ENCODE results near the gene TMEM273.
A peak's percentile ranks its signal among the peaks of the same experiment; 100 is the strongest.

TMEM273 gene

DNA sequence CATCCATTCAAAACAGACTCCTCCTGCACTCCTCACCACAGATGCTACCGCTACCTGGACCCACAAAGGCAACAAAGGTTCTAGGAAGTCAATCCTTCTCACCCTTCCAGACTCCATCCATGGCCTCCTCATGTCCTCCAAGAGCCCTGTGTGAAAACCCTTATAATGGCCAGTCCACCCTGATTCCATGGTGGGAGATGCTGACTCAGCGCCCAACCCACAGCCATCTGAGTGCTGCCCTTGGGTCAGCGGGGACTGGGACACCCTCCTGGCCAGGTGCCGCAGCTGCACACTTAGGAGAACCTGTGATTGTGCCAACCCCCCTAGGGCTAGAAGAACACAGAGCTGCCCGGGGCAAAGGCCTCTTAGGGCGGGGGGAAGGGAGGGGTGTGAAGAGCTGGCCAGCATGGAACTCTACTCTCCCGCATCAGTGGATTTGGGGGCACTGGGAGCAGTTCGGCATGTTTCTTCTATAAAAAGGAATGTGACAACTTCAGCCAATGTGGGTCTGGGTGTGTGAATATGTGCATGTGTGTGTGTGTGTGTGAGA, 25.4 kb downstream of the TMEM273 start:
- Histone ChIP-seq H3K4me2 (ENCODE audit: insufficient read depth, low read length) (no peak overlapping the region), H3K79me2 (ENCODE audit: insufficient read depth, low read length) (no peaks in the 10 kb centered on the region), H3K9ac (ENCODE audit: low read depth, low read length) (no peak overlapping the region), H3K27me3 (ENCODE audit: insufficient read depth, low read length, poor library complexity) (no peaks in the 10 kb centered on the region), H3K4me1 (ENCODE audit: insufficient read depth, low read length) (peaks cover 16% of the 10 kb centered on the region), H3K27ac (ENCODE audit: low read length) (no peak overlapping the region), H3K36me3 (ENCODE audit: insufficient read depth, low read length) (no peaks in the 10 kb centered on the region), H3K9me3 (ENCODE audit: insufficient read depth, low read length, severe bottlenecking) (no peaks in the 10 kb centered on the region), H3K4me3 (ENCODE audit: low read depth in 1 of 2, low read length in 2 of 2) (no peak overlapping the region), H2AFZ (ENCODE audit: low read depth, low read length) (no peak overlapping the region), H4K20me1 (ENCODE audit: insufficient read depth, low read length) (peaks cover under 1% of the 10 kb centered on the region; the same call in 1 of the 2 replicates)
- DNase-seq (no peak), ATAC-seq (ENCODE audit: insufficient read depth, low read depth) (no peak)
- TF ChIP-seq EZH2 (IDR thresholded peaks at IDR 0.05; ENCODE audit: borderline replicate concordance, low read depth, low read length, severe bottlenecking), result no peak
- TF ChIP-seq, protein P1, sequence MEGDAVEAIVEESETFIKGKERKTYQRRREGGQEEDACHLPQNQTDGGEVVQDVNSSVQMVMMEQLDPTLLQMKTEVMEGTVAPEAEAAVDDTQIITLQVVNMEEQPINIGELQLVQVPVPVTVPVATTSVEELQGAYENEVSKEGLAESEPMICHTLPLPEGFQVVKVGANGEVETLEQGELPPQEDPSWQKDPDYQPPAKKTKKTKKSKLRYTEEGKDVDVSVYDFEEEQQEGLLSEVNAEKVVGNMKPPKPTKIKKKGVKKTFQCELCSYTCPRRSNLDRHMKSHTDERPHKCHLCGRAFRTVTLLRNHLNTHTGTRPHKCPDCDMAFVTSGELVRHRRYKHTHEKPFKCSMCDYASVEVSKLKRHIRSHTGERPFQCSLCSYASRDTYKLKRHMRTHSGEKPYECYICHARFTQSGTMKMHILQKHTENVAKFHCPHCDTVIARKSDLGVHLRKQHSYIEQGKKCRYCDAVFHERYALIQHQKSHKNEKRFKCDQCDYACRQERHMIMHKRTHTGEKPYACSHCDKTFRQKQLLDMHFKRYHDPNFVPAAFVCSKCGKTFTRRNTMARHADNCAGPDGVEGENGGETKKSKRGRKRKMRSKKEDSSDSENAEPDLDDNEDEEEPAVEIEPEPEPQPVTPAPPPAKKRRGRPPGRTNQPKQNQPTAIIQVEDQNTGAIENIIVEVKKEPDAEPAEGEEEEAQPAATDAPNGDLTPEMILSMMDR (IDR thresholded peaks at IDR 0.05; ENCODE audit: borderline replicate concordance, extremely low read depth, low read length, poor library complexity, severe bottlenecking), result no peak

GRCh38 chr10:49162063-49162462, 26.1 kb downstream of the TMEM273 start:
- Histone ChIP-seq H3K27me3 (ENCODE audit: insufficient read depth, low read length, poor library complexity) (no peaks in the 10 kb centered on the region), H3K4me2 (ENCODE audit: insufficient read depth, low read length) (no peak overlapping the region), H3K9ac (ENCODE audit: low read depth, low read length) (no peak overlapping the region), H3K36me3 (ENCODE audit: insufficient read depth, low read length) (no peaks in the 10 kb centered on the region), H3K79me2 (ENCODE audit: insufficient read depth, low read length) (no peaks in the 10 kb centered on the region), H3K9me3 (ENCODE audit: insufficient read depth, low read length, severe bottlenecking) (no peaks in the 10 kb centered on the region), H4K20me1 (ENCODE audit: insufficient read depth, low read length) (no peaks in the 10 kb centered on the region; the same call in 1 of the 2 replicates), H3K4me3 (ENCODE audit: low read depth in 1 of 2, low read length in 2 of 2) (no peak overlapping the region), H2AFZ (ENCODE audit: low read depth, low read length) (no peak overlapping the region), H3K27ac (ENCODE audit: low read length) (no peak overlapping the region), H3K4me1 (ENCODE audit: insufficient read depth, low read length) (peaks cover 20% of the 10 kb centered on the region)
- ATAC-seq (ENCODE audit: insufficient read depth, low read depth), result no peak
- no peak for DNase-seq
- TF ChIP-seq, protein P1 (IDR thresholded peaks at IDR 0.05; ENCODE audit: borderline replicate concordance, extremely low read depth, low read length, poor library complexity, severe bottlenecking), result no peak
- no peak for TF ChIP-seq EZH2 (IDR thresholded peaks at IDR 0.05; ENCODE audit: borderline replicate concordance, low read depth, low read length, severe bottlenecking)

GRCh38 chr10:49161411-49161997, 26.7 kb downstream of the TMEM273 start:
- Histone ChIP-seq H3K9ac (ENCODE audit: low read depth, low read length) (no peak overlapping the region), H3K9me3 (ENCODE audit: insufficient read depth, low read length, severe bottlenecking) (no peaks in the 10 kb centered on the region), H2AFZ (ENCODE audit: low read depth, low read length) (no peak overlapping the region), H3K27me3 (ENCODE audit: insufficient read depth, low read length, poor library complexity) (no peaks in the 10 kb centered on the region), H3K27ac (ENCODE audit: low read length) (no peak overlapping the region), H3K4me3 (ENCODE audit: low read depth in 1 of 2, low read length in 2 of 2) (no peak overlapping the region), H4K20me1 (ENCODE audit: insufficient read depth, low read length) (no peaks in the 10 kb centered on the region), H3K4me1 (ENCODE audit: insufficient read depth, low read length) (peaks cover 20% of the 10 kb centered on the region), H3K36me3 (ENCODE audit: insufficient read depth, low read length) (no peaks in the 10 kb centered on the region), H3K79me2 (ENCODE audit: insufficient read depth, low read length) (no peaks in the 10 kb centered on the region), H3K4me2 (ENCODE audit: insufficient read depth, low read length) (no peak overlapping the region)
- DNase-seq, result no peak
- no peak for ATAC-seq (ENCODE audit: insufficient read depth, low read depth)
- TF ChIP-seq EZH2 (IDR thresholded peaks at IDR 0.05; ENCODE audit: borderline replicate concordance, low read depth, low read length, severe bottlenecking), result no peak
- TF ChIP-seq, protein P1 (IDR thresholded peaks at IDR 0.05; ENCODE audit: borderline replicate concordance, extremely low read depth, low read length, poor library complexity, severe bottlenecking), result peak; percentile 29

All from DND-41 (cell line).